GM18951 (cell line): ENCODE data around the gene SAYSD1.
A peak's percentile ranks its signal among the peaks of the same experiment; 100 is the strongest.
"Not testable (repeated sequence)": the region's sequence is repeated elsewhere in the genome, so short reads cannot be mapped to it uniquely, and the experiment has no call there.

Source experiments
- POLR2A ChIP-seq: IDR thresholded peaks from 4 replicates; pipeline ENCODE4 v1.6.1; 2011; ENCODE audit warnings: mild to moderate bottlenecking; ENCODE audit not compliant: insufficient read length, insufficient read depth; ENCODE audit errors: extremely low read depth
- in situ Hi-C: fragments of 300-500 bp; cut with MboI; formaldehyde crosslinking; loops from one replicate; pipeline ENCODE4 v1.12.0; 2022; ENCODE audit warnings: low sequenced_read_pairs, mixed read lengths, inconsistent platforms; ENCODE audit not compliant: unreplicated experiment

The SAYSD1 gene

GRCh38 chr6:39114704-39115599, at the start of gene SAYSD1:
SAYSD1 (minus strand) TSS chr6:39115186; CDS start chr6:39115089, 97 bp downstream.
- TF ChIP-seq POLR2A: peak; percentile 70
- in situ Hi-C loops: no loop called here

GRCh38 chr6:39157511-39157910, 42.5 kb upstream of the SAYSD1 start:
- no peak for TF ChIP-seq POLR2A
- in situ Hi-C loops: no loop called here

GRCh38 chr6:39156801-39157200, 41.8 kb upstream of the SAYSD1 start:
- in situ Hi-C loops: no loop called here
- TF ChIP-seq POLR2A: no peak

GRCh38 chr6:39154705-39155104, 39.7 kb upstream of the SAYSD1 start:
- in situ Hi-C loops: no loop called here
- no peak for TF ChIP-seq POLR2A

GRCh38 chr6:39153766-39154397, 38.9 kb upstream of the SAYSD1 start:
- in situ Hi-C loops: no loop called here
- no peak for TF ChIP-seq POLR2A

- TF ChIP-seq POLR2A: no peak
- in situ Hi-C loops: no loop called here
Measured at GRCh38 chr6:39152262-39152661, 37.3 kb upstream of the SAYSD1 start.

GRCh38 chr6:39151211-39151610, 36.2 kb upstream of the SAYSD1 start:
- in situ Hi-C loops: no loop called here
- no peak for TF ChIP-seq POLR2A

GRCh38 chr6:39144481-39145173, 29.6 kb upstream of the SAYSD1 start:
- in situ Hi-C loops: no loop called here
- TF ChIP-seq POLR2A: no peak

- in situ Hi-C loops: no loop called here
- no peak for TF ChIP-seq POLR2A
Measured at GRCh38 chr6:39143238-39143930, 28.4 kb upstream of the SAYSD1 start.

GRCh38 chr6:39140556-39141167, 25.7 kb upstream of the SAYSD1 start:
- in situ Hi-C loops: no loop called here
- no peak for TF ChIP-seq POLR2A

GRCh38 chr6:39137245-39137644, 22.3 kb upstream of the SAYSD1 start:
- TF ChIP-seq POLR2A: no peak
- in situ Hi-C loops: no loop called here

- in situ Hi-C loops: not testable (repeated sequence)
Measured at GRCh38 chr6:39136207-39136606, 21.2 kb upstream of the SAYSD1 start.

GRCh38 chr6:39134761-39135160, 19.8 kb upstream of the SAYSD1 start:
- in situ Hi-C loops: not testable (repeated sequence)
